HepG2 (cell line): ENCODE data around the gene MEA1. TPM values are rescaled to one million over a fixed set of nuclear protein-coding genes. Genes with fewer than 3 reads are reported as not detected.

Experiments
- ATAC-seq: fragments of 200-7000 bp; cut with Tn5 transposase; 3 replicates; pipeline ENCODE4 v1.9.1; 2020; ENCODE audit warnings: mild to moderate bottlenecking, moderate library complexity
- BruUV-seq: library from RNA; stranded (reverse); fragments of 400-500 nt; replicated peaks from 2 replicates; lab custom pipeline; 2021; lab: Mats Ljungman, UMichigan
- CTCF ChIA-PET: fragments of 300-600 bp; formaldehyde crosslinking; extraction: SDS; loops from one replicate; lab custom pipeline; 2021; ENCODE audit warnings: low total read pairs, inconsistent platforms, low intra/inter-chr PET ratio; lab: Yijun Ruan, JAX
- POLR2A ChIA-PET: fragments of 350-600 bp; sonication (Branson Sonifier 250); formaldehyde crosslinking; loops from one replicate; lab custom pipeline; 2020; ENCODE audit warnings: antibody characterized with exemption, inconsistent platforms; lab: Yijun Ruan, JAX
- DNase-seq: peaks from one replicate; pipeline ENCODE4 v3.0.0-alpha.2; 2015; ENCODE audit warnings: low spot score
- FAIRE-seq: peaks from 3 replicates; lab custom pipeline; 2011; peaks lifted over from hg19 to GRCh38; lab: Jason Lieb, UNC
- H2AFZ ChIP-seq: one replicate; pipeline ENCODE4 v1.6.1; 2011; ENCODE audit warnings: low read length, inconsistent platforms
- H3K27ac ChIP-seq: fragments of 300-600 bp; 3 replicates; pipeline ENCODE4 v1.8.0; 2011; ENCODE audit warnings: mixed run types, mild to moderate bottlenecking, mixed read lengths, low read length, inconsistent platforms; ENCODE audit not compliant: insufficient read depth; ENCODE audit errors: extremely low read length
- H3K27me3 ChIP-seq, 2 experiments: fragments of 200-600 bp in 1 of 2; 2 replicates in 1 of 2; 3 replicates in 1 of 2; pipeline versions ENCODE4 v1.6.0 to v1.8.0; 2011; ENCODE audit warnings: low read length in 2 of 2, mild to moderate bottlenecking in 2 of 2, moderate library complexity in 2 of 2, inconsistent platforms in 1 of 2; ENCODE audit not compliant: insufficient read depth in 2 of 2, control insufficient read depth in 1 of 2
- H3K36me3 ChIP-seq, 2 experiments: fragments of 200-600 bp in 1 of 2; replicated peaks in 1 of 2; 2 replicates in 1 of 2; 3 replicates in 1 of 2; pipeline versions ENCODE4 v1.5.1 to v1.8.0; 2011; ENCODE audit warnings: low read length in 2 of 2, inconsistent platforms in 1 of 2; ENCODE audit not compliant: insufficient read depth in 2 of 2, control insufficient read depth in 1 of 2
- H3K4me1 ChIP-seq: 2 replicates; pipeline ENCODE4 v1.5.1; 2012; ENCODE audit warnings: low read length, inconsistent platforms; ENCODE audit not compliant: insufficient read depth
- H3K4me2 ChIP-seq: 2 replicates; pipeline ENCODE4 v1.6.0; 2011; ENCODE audit warnings: low read depth, low read length, inconsistent platforms
- H3K4me3 ChIP-seq, 3 experiments: fragments of 200-600 bp in 1 of 3; sonication (generic), shearing (Covaris generic) in 1 of 3; replicated peaks in 1 of 3; 2 replicates each; pipeline ENCODE4 v1.5.1; 2011 to 2016; ENCODE audit warnings: low read length in 3 of 3, inconsistent platforms in 2 of 3, low read depth in 2 of 3, mild to moderate bottlenecking in 2 of 3, control low read depth in 1 of 3, mixed read lengths in 1 of 3; ENCODE audit not compliant: insufficient read depth in 1 of 3
- H3K79me2 ChIP-seq: one replicate; pipeline ENCODE4 v1.6.1; 2011; ENCODE audit warnings: low read length, inconsistent platforms; ENCODE audit not compliant: insufficient read depth
- H3K9ac ChIP-seq: 2 replicates; pipeline ENCODE4 v1.6.0; 2011; ENCODE audit warnings: mild to moderate bottlenecking, low read depth, low read length, inconsistent platforms; ENCODE audit not compliant: insufficient read depth
- H3K9me3 ChIP-seq: 2 replicates; pipeline ENCODE4 v1.5.1; 2012; ENCODE audit warnings: mild to moderate bottlenecking, low read length
- H4K20me1 ChIP-seq: 2 replicates; pipeline ENCODE4 v1.6.0; 2011; ENCODE audit warnings: inconsistent platforms, mild to moderate bottlenecking, low read length, moderate library complexity; ENCODE audit not compliant: insufficient read depth
- CREM ChIP-seq, 2 experiments: sonication (generic) in 1 of 2; formaldehyde crosslinking in 1 of 2; IDR thresholded peaks; 2 replicates each; pipeline versions ENCODE4 v1.4.0 to v1.6.1; 2016 to 2020; ENCODE audit warnings: antibody characterized with exemption in 1 of 2, mild to moderate bottlenecking in 1 of 2, missing genetic modification reagents in 1 of 2
- CSRNP1 ChIP-seq: sonication (generic); formaldehyde crosslinking; IDR thresholded peaks from 2 replicates; pipeline ENCODE4 v1.8.1; 2023; ENCODE audit warnings: mild to moderate bottlenecking, missing genetic modification reagents
- DRAP1 ChIP-seq: IDR thresholded peaks from 2 replicates; pipeline ENCODE4 v1.6.1; 2016; ENCODE audit warnings: missing genetic modification reagents, missing compliant biosample characterization
- E2F2 ChIP-seq: sonication (generic); formaldehyde crosslinking; IDR thresholded peaks from 2 replicates; pipeline ENCODE4 v1.4.0; 2020; ENCODE audit warnings: missing genetic modification reagents, borderline replicate concordance
- FOXK1 ChIP-seq: sonication (generic); formaldehyde crosslinking; IDR thresholded peaks from 2 replicates; pipeline ENCODE4 v1.4.0; 2020; ENCODE audit warnings: low read depth, missing genetic modification reagents, borderline replicate concordance
- GZF1 ChIP-seq: sonication (generic); formaldehyde crosslinking; IDR thresholded peaks from 2 replicates; pipeline ENCODE4 v1.5.1; 2020; ENCODE audit warnings: mild to moderate bottlenecking, missing genetic modification reagents
- MYC ChIP-seq: sonication (generic); formaldehyde crosslinking; IDR thresholded peaks from 2 replicates; pipeline ENCODE4 v1.9.0; 2021; ENCODE audit warnings: missing genetic modification reagents, borderline replicate concordance
- NCOA5 ChIP-seq: sonication (generic); formaldehyde crosslinking; IDR thresholded peaks from 2 replicates; pipeline ENCODE4 v1.4.0; 2020; ENCODE audit warnings: missing genetic modification reagents
- PHF21A ChIP-seq: sonication (generic); formaldehyde crosslinking; IDR thresholded peaks from 2 replicates; pipeline ENCODE4 v1.5.0; 2020; ENCODE audit warnings: mild to moderate bottlenecking, missing genetic modification reagents
- PITX1 ChIP-seq: sonication (generic); formaldehyde crosslinking; IDR thresholded peaks from 2 replicates; pipeline ENCODE4 v1.5.1; 2020; ENCODE audit warnings: mild to moderate bottlenecking, missing genetic modification reagents
- REL ChIP-seq: sonication (generic); formaldehyde crosslinking; conservative IDR thresholded peaks from 2 replicates; pipeline ENCODE4 v1.8.0; 2022; ENCODE audit warnings: mild to moderate bottlenecking, missing genetic modification reagents, moderate library complexity
- THAP8 ChIP-seq: sonication (generic); formaldehyde crosslinking; IDR thresholded peaks from 2 replicates; pipeline ENCODE4 v1.5.1; 2020; ENCODE audit warnings: missing genetic modification reagents, mild to moderate bottlenecking, borderline replicate concordance
- TRIM24 ChIP-seq: sonication (generic); formaldehyde crosslinking; IDR thresholded peaks from 2 replicates; pipeline ENCODE4 v1.8.0; 2022; ENCODE audit warnings: mild to moderate bottlenecking, missing genetic modification reagents
- ZNF205 ChIP-seq: IDR thresholded peaks from 2 replicates; pipeline ENCODE4 v1.6.1; 2018; ENCODE audit warnings: missing biosample characterization, missing genetic modification reagents
- ZNF207 ChIP-seq: fragments of 450-650 bp; IDR thresholded peaks from 2 replicates; pipeline ENCODE4 v1.6.1; 2016; ENCODE audit warnings: antibody characterized with exemption, borderline replicate concordance
- ZNF317 ChIP-seq: sonication (generic); formaldehyde crosslinking; IDR thresholded peaks from 2 replicates; pipeline ENCODE4 v1.5.0; 2020; ENCODE audit warnings: mild to moderate bottlenecking, missing genetic modification reagents
- ZNF510 ChIP-seq: sonication (generic); formaldehyde crosslinking; IDR thresholded peaks from 2 replicates; pipeline ENCODE4 v1.4.0; 2020; ENCODE audit warnings: low read depth, mild to moderate bottlenecking, missing genetic modification reagents
- ZNF562 ChIP-seq: sonication (generic); formaldehyde crosslinking; IDR thresholded peaks from 2 replicates; pipeline ENCODE4 v1.8.0; 2022; ENCODE audit warnings: missing genetic modification reagents, borderline replicate concordance
- ZNF781 ChIP-seq: sonication (generic); formaldehyde crosslinking; IDR thresholded peaks from 2 replicates; pipeline ENCODE4 v1.5.1; 2020; ENCODE audit warnings: borderline replicate concordance, mild to moderate bottlenecking, missing genetic modification reagents; ENCODE audit errors: not compliant biosample characterization
- ZNF792 ChIP-seq: IDR thresholded peaks from 2 replicates; pipeline ENCODE4 v1.6.1; 2016
- ZSCAN30 ChIP-seq: sonication (generic); formaldehyde crosslinking; IDR thresholded peaks from 2 replicates; pipeline ENCODE4 v1.5.0; 2020; ENCODE audit warnings: mild to moderate bottlenecking, missing genetic modification reagents
- ZZZ3 ChIP-seq: sonication (generic); formaldehyde crosslinking; IDR thresholded peaks from 2 replicates; pipeline ENCODE4 v1.4.0; 2020; ENCODE audit warnings: missing genetic modification reagents, mild to moderate bottlenecking, borderline replicate concordance
- WGBS: methylation state at CpG from one replicate; pipeline ENCODE4 v1.1.6; 2017; ENCODE audit warnings: low lambda C conversion rate; 5-methylcytosine and 5-hydroxymethylcytosine counted together
- in situ Hi-C: cut with HindIII; loops from 2 replicates; pipeline ENCODE4 v1.10.0; 2017; ENCODE audit warnings: low pct_unique_long_range_greater_than_20kb; ENCODE audit not compliant: extremely low pct_ligation_motif_present
- intact Hi-C: fragments of 100-400 bp; cut with micrococcal nuclease; formaldehyde crosslinking; loops from one replicate; pipeline ENCODE4 v1.10.0; 2022; ENCODE audit not compliant: unreplicated experiment
- polyA plus RNA-seq, 8 experiments: library from polyadenylated mRNA; depleted of rRNA in 3 of 8; stranded (reverse) in 7 of 8; unstranded in 1 of 8; fragments of >200 nt; fragmentation: Illumina TruSeq in 4 of 8; extraction: Trizol in 4 of 8; gene quantifications; 2 replicates each; pipeline versions ENCODE4 v1.2.1 to v1.2.3, GENCODE V29; 2011 to 2016; ENCODE audit warnings: low read depth in 4 of 8, missing spikeins in 1 of 8, mixed read lengths in 1 of 8; ENCODE audit not compliant: insufficient read depth in 1 of 8
- total RNA-seq, 5 experiments: library from RNA; depleted of rRNA; stranded (reverse); fragments of >200 nt; fragmentation: Illumina TruSeq; extraction: Trizol; gene quantifications; 2 replicates each; pipeline ENCODE4 v1.2.3, GENCODE V29; 2016; ENCODE audit warnings: low read depth in 1 of 5

MEA1 gene
- total and polyA plus RNA-seq, 2 of the 13 experiments (the other 11 are each of a cell fraction or from before 2014, with no cell fraction given), result 75.6 to 86.2 TPM

GRCh38 chr6:42969934-42970333, 43.8 kb downstream of the MEA1 start (continued):
- TF ChIP-seq CSRNP1 (0 out of 2 replicates have a peak, but pooled peaks have one; percentile 40), E2F2 (no peak), PITX1 (CRISPR knock-in tag) (0 out of 2 replicates have a peak, but pooled peaks have one; percentile 23), CREM (IDR thresholded peaks at IDR 0.05) (peak; percentile 47; the same call in 1 of the 2 replicates), CREM (CRISPR knock-in tag; IDR thresholded peaks at IDR 0.05) (no peak), ZNF792 (CRISPR knock-in tag) (no peak), TRIM24 (CRISPR knock-in tag) (peak; percentile 82), DRAP1 (CRISPR knock-in tag) (no peak), ZNF781 (CRISPR knock-in tag) (peak; percentile 21)
- TF ChIP-seq, all 625 proteins: peak for 65

GRCh38 chr6:42969431-42969830, 44.3 kb downstream of the MEA1 start:
- ChIA-PET POLR2A (interaction anchor here (1.0 to 3.4 kb wide), 10 partner anchors 8 to 84 kb away, joined by 3 to 38 read pairs (median 8); partner anchors contain the start of genes CNPY3, CUL7, GNMT and KLHDC3), CTCF (no interaction called here)
- no peak overlapping the region for H3K4me3 ChIP-seq
- 0 out of 2 replicates have a peak overlapping the region, but pooled peaks have one; percentile 13 for H3K9ac ChIP-seq
- peak overlapping the region; percentile 53 for H3K27ac ChIP-seq
- peak; percentile 41 for ATAC-seq
- H2AFZ ChIP-seq, result no peak overlapping the region
- H3K79me2 ChIP-seq, result no peaks in the 10 kb centered on the region
- H4K20me1 ChIP-seq, result no peaks in the 10 kb centered on the region
- no peaks in the 10 kb centered on the region for H3K27me3 ChIP-seq
- WGBS, result 63% methylated on average over 1 of the region's 2 CpGs
- H3K9me3 ChIP-seq, result no peaks in the 10 kb centered on the region
- DNase-seq, result no peak
- H3K4me1 ChIP-seq, result peaks cover 47% of the 10 kb centered on the region
- in situ Hi-C loops, result no loop called here
- H3K4me2 ChIP-seq, result peak overlapping the region; percentile 26; the same call in 1 of the 2 replicates
- intact Hi-C loops, result no loop called here
- BruUV-seq, result no TSS peak
- no peak for FAIRE-seq
- H3K36me3 ChIP-seq, result no peaks in the 10 kb centered on the region
- no peak for TF ChIP-seq ZNF205
- no peak for TF ChIP-seq MYC (CRISPR knock-in tag)
- no peak for TF ChIP-seq GZF1
- no peak for TF ChIP-seq ZNF207
- no peak for TF ChIP-seq ZSCAN30 (CRISPR knock-in tag)
- no peak for TF ChIP-seq REL (CRISPR knock-in tag)
- no peak for TF ChIP-seq PHF21A
- TF ChIP-seq ZZZ3 (CRISPR knock-in tag), result 0 out of 2 replicates have a peak, but pooled peaks have one; percentile 48
- no peak for TF ChIP-seq THAP8
- no peak for TF ChIP-seq ZNF510 (CRISPR knock-in tag)
- TF ChIP-seq ZNF317, result no peak
- no peak for TF ChIP-seq ZNF562 (CRISPR knock-in tag)
- no peak for TF ChIP-seq NCOA5 (CRISPR knock-in tag)
- TF ChIP-seq FOXK1, result no peak
